Breast epithelium (tissue), 4 donors: ENCODE measurements around the gene ELOB. TPM values are rescaled to one million over a fixed set of nuclear protein-coding genes. Genes with fewer than 3 reads are reported as not detected.
A peak's percentile ranks its signal among the peaks of the same experiment; 100 is the strongest.

ENCODE experiments used
- DNase-seq, 2 donors: peaks; one replicate each; pipeline ENCODE4 v3.0.0-alpha.2; 2019; ENCODE audit warnings: low spot score in 2 of 2
- H3K27ac ChIP-seq, 2 donors: fragments of 200-600 bp; sonication (generic) in 1 of 2; one replicate each; pipeline ENCODE4 v1.5.1; 2016 to 2019; ENCODE audit warnings: mild to moderate bottlenecking in 1 of 2
- H3K27me3 ChIP-seq, 2 donors: fragments of 200-600 bp; sonication (generic) in 1 of 2; one replicate each; pipeline versions ENCODE4 v1.5.1 to v1.6.0; 2017 to 2019; ENCODE audit warnings: control low read depth in 1 of 2, mild to moderate bottlenecking in 1 of 2
- H3K36me3 ChIP-seq: fragments of 200-600 bp; one replicate; pipeline ENCODE4 v1.5.1; 2019
- H3K4me1 ChIP-seq, 2 donors: fragments of 200-600 bp; sonication (generic); one replicate each; pipeline ENCODE4 v1.5.1; 2016 to 2019; ENCODE audit warnings: control low read depth in 1 of 2
- H3K4me3 ChIP-seq, 3 donors: fragments of 200-600 bp; sonication (generic); 1 replicate in 2 of 3; 2 replicates in 1 of 3; pipeline ENCODE4 v1.5.1; 2016 to 2019; ENCODE audit warnings: mild to moderate bottlenecking in 3 of 3, moderate library complexity in 2 of 3
- H3K9me3 ChIP-seq, 2 donors: fragments of 200-600 bp; sonication (generic) in 1 of 2; one replicate each; pipeline ENCODE4 v1.5.1; 2016 to 2019; ENCODE audit warnings: control low read depth in 1 of 2
- POLR2A ChIP-seq: fragments of 450-650 bp; IDR thresholded peaks from one replicate; pipeline ENCODE4 v1.6.1; 2016; ENCODE audit warnings: antibody characterized with exemption, mild to moderate bottlenecking, moderate library complexity
- POLR2AphosphoS5 ChIP-seq, 3 donors: sonication (generic); formaldehyde crosslinking; IDR thresholded peaks; one replicate each; pipeline ENCODE4 v1.6.1; 2017; ENCODE audit warnings: antibody characterized with exemption in 3 of 3
- intact Hi-C: fragments of 100-400 bp; cut with DNase I; formaldehyde crosslinking; loops from one replicate; pipeline ENCODE4 v1.15.1; 2023; ENCODE audit warnings: low total_unique reads
- total RNA-seq, 3 donors: library from RNA; depleted of rRNA; stranded (reverse); fragments of >200 nt; gene quantifications; one replicate each; pipeline ENCODE4 v1.1.0, GENCODE V29; 2016
- TF ChIP-seq, protein P1 (sequence below), 3 donors: fragments of 450-650 bp; IDR thresholded peaks; one replicate each; pipeline ENCODE4 v1.5.1; 2016 to 2017; ENCODE audit warnings: antibody characterized with exemption in 3 of 3, mild to moderate bottlenecking in 3 of 3, moderate library complexity in 3 of 3

ELOB gene
- total RNA-seq, 3 donors from 2014 or later, result 147 to 292 (median 230) TPM

DNA sequence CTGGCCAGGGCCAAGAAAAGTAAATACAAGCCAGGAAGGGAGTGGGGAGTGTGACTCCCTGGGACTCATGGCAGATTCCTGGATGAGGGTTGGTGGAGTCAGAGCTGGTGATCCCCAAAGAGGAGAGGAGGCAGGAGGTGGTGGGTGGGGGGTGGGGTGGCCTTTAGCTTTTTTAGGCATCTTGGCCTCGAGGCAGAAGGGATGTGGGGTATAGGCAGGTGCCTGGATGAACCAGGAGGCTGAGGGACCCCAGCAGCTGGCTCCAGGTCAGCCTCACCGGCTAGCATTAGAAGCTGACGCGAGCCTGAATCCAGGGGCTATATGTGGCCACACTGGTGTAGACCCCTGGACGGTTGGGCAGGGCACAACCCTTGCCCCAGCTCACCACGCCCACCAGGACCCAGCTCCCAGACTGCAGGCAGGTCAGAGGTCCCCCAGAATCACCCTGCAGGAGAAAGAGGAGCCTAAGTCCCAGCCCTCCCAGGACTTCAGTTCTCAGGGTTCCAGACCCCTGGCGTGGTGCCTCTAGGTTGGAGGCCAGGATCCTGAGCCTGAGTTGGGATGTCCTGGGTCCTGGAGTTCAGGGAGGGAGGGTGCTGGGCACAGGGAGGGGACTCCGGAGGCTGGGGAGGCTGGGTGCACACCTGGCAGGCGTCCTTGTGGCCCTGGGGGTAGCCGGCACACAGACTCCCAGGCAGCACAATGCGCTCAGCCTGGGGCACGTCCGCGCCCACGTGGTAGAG lies 7.4 kb upstream of the ELOB start:
- Histone ChIP-seq H3K27ac (no peak overlapping the region), H3K4me3 (peak overlapping the region in 2 of 3 donors; percentile 50 to 73), H3K9me3 (no peaks in the 10 kb centered on the region), H3K36me3 (no peaks in the 10 kb centered on the region), H3K27me3 (peaks cover 2 to 28% of the 10 kb centered on the region in 2 donors), H3K4me1 (peaks cover 0 to 6% of the 10 kb centered on the region in 2 donors)
- peak in 1 of 2 donors; percentile 44 for DNase-seq
- intact Hi-C loops, result no loop called here
- TF ChIP-seq POLR2AphosphoS5 (IDR thresholded peaks at IDR 0.05) (no peak), POLR2A (no peak)
- TF ChIP-seq, protein P1, sequence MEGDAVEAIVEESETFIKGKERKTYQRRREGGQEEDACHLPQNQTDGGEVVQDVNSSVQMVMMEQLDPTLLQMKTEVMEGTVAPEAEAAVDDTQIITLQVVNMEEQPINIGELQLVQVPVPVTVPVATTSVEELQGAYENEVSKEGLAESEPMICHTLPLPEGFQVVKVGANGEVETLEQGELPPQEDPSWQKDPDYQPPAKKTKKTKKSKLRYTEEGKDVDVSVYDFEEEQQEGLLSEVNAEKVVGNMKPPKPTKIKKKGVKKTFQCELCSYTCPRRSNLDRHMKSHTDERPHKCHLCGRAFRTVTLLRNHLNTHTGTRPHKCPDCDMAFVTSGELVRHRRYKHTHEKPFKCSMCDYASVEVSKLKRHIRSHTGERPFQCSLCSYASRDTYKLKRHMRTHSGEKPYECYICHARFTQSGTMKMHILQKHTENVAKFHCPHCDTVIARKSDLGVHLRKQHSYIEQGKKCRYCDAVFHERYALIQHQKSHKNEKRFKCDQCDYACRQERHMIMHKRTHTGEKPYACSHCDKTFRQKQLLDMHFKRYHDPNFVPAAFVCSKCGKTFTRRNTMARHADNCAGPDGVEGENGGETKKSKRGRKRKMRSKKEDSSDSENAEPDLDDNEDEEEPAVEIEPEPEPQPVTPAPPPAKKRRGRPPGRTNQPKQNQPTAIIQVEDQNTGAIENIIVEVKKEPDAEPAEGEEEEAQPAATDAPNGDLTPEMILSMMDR (IDR thresholded peaks at IDR 0.05), result no peak

DNA sequence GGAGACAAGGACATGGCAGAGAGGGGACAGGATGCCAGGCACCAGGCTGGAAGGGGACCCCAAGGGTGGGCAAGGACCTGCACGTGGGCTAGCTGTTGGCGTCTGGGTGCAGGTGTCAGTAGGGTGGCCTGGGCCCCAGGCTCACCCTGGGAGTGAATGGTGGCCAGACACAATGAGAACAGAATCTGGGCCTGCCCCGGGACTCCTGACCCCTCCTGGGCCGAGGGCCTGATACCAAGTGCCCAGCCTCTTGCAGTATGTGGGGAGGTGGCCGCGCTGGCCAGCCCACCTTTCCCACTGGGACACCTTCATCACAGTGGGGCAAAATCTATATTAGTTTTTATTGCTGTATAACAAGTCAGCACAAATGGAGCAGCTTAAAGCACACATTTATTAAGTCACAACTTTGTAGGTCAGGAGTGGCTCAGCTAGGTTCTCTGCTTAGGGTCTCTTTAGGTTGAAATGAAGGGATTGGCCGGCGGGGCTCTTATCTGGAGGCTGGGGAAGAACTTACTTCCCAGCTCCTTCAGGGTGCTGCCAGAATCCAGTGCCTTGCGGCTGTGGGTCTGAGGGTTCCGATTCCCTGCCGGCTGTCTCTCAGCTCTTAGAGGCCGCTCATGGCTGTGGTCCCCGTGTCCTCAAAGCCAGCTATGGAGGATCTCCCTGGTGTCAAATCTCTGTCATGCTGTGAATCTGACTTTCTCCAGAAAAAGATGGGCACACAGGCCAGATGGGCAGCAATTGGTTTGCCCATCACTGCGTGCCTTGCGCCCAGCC lies 6.7 kb upstream of the ELOB start:
- Histone ChIP-seq H3K27me3 (peaks cover 2 to 26% of the 10 kb centered on the region in 2 donors), H3K4me1 (peaks cover 0 to 7% of the 10 kb centered on the region in 2 donors), H3K27ac (no peak overlapping the region), H3K4me3 (no peak overlapping the region), H3K36me3 (no peaks in the 10 kb centered on the region), H3K9me3 (no peaks in the 10 kb centered on the region)
- TF ChIP-seq POLR2A, result no peak
- TF ChIP-seq, protein P1 (IDR thresholded peaks at IDR 0.05), result no peak
- no peak for TF ChIP-seq POLR2AphosphoS5 (IDR thresholded peaks at IDR 0.05)
- DNase-seq, result no peak
- intact Hi-C loops, result no loop called here

DNA sequence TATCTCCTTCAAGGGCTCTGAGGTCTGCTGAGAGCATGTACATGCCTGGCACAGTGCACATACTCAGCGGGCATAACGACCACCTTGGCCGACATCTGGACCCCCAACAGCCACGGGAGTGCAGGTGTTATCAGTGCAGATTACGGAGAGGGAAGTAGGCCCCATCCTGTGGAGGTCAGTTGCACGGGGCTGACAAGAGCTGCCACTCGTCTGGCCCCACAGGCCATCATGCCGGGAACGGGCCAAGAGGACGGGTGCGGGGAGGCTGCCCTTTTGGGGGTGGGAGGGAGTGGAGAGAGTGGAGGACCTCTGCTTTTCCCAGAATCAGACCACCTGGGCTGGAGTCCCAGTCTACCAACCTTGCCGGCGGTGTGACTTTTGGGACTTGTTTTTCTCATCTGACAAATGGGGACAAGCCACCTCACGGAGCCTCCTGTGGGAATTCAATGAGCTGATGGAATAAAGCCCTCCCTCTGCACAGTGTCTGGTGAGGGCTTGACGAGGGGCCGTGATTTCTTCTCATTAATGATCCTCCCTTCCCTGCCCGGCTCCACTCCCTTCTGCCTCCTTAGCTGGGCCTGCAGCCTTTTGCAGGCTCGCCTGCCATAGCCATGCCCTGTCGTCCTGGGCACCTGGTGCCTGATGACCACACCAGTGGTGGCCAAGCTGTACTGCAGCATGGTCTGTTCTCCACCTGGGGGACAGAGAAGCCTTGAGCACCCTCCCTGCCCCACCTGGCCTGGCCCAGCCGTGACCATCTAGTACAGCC lies 5.7 kb upstream of the ELOB start:
- H3K36me3 ChIP-seq, result no peaks in the 10 kb centered on the region
- no peak for TF ChIP-seq POLR2AphosphoS5 (IDR thresholded peaks at IDR 0.05)
- intact Hi-C loops, result no loop called here
- H3K4me1 ChIP-seq, result peaks cover 0 to 14% of the 10 kb centered on the region in 2 donors
- H3K9me3 ChIP-seq, result no peaks in the 10 kb centered on the region
- H3K27me3 ChIP-seq, result peaks cover 2 to 21% of the 10 kb centered on the region in 2 donors
- H3K27ac ChIP-seq, result no peak overlapping the region
- H3K4me3 ChIP-seq, result no peak overlapping the region
- peak in 1 of 2 donors; percentile 48 for DNase-seq

DNA sequence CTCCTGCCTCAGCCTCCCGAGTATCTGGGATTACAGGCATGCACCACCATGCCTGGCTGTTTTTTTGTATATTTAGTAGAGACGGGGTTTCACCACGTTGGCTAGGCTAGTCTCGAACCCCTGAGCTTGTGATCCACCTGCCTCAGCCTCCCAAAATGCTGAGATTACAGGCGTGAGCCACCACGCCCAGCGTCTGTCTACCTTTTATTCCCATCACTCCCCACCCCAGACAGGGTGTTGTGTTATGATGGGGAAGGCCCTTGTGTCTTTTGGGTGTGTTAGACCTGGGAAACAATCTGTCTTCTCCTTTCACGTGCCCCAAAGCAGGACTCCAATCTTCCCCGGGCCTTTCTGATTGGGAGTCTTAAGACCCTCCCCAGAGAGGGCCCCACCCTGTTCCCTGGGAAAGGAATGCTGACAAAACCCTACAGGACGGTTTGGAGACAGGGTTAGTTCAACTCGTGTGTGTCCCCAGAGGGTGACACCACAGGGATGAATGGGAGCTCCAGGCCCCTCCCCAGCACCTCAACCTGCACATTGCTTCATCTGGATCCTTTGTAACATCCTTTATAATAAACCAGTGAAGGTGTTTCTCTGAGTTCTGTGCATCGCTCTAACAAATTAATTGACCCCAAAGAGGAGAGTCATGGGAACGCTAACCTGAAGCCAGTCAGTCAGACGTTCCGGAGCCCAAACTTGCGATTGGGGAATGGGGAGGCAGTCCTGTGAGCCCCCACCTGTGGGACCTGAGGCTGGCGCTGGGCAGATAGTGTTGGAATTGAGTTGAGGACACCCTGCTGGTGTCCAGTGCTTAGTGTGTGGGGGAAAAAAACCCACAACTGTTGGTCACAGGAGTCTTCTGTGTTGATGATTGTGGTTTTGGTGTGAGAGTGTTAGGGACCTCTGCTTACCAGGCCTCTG lies 3.2 kb upstream of the ELOB start:
- TF ChIP-seq POLR2A (no peak), POLR2AphosphoS5 (IDR thresholded peaks at IDR 0.05) (no peak)
- TF ChIP-seq, protein P1 (IDR thresholded peaks at IDR 0.05), result no peak
- no peaks in the 10 kb centered on the region for H3K36me3 ChIP-seq
- intact Hi-C loops, result no loop called here
- no peak overlapping the region for H3K27ac ChIP-seq
- H3K27me3 ChIP-seq, result peaks cover 0 to 2% of the 10 kb centered on the region in 2 donors
- H3K9me3 ChIP-seq, result no peaks in the 10 kb centered on the region
- no peak overlapping the region for H3K4me3 ChIP-seq
- peak in 1 of 2 donors; percentile 40 for DNase-seq
- H3K4me1 ChIP-seq, result peaks cover 0 to 23% of the 10 kb centered on the region in 2 donors
